Right lobe of liver (tissue), 4 donors: Measurements from ENCODE around the gene LCP1.

ENCODE experiments used
- CTCF ChIP-seq, 4 donors: fragments of 200-600 bp in 3 of 4; fragments of 450-650 bp in 1 of 4; IDR thresholded peaks; one replicate each; pipeline versions ENCODE4 v1.5.1 to v1.8.0; 2016 to 2022; ENCODE audit warnings: antibody characterized with exemption in 4 of 4, mild to moderate bottlenecking in 2 of 4
- POLR2A ChIP-seq: fragments of 450-650 bp; IDR thresholded peaks from one replicate; pipeline ENCODE4 v1.6.1; 2017; ENCODE audit warnings: antibody characterized with exemption, mild to moderate bottlenecking
- donor health status: DM: no; HTN: no; CAD: no.
- donor health status: DM: no; HTN: no; CAD: no.
- donor health status: DM: no; HTN: yes; CAD: no.

DNA sequence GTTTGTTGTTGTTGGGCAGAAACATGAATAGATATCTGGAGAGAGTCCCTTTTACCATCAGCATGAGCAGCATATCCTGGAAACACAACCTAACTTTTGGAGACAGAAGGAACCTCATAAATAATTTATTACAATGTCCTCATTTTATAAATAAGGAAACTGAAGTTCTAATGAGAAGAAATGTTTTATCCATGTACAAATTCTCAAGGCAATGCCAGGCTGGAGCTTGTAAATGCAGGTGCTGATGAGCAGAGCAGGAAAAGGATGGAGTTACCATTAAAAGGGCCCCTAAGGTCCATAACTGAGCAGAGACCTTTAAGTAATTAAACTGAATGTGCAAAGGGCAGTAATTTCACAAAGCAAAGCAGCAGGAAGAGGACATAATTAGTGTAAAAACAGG lies 17.3 kb downstream of the LCP1 start:
- TF ChIP-seq CTCF (IDR thresholded peaks at IDR 0.05), result no peak
- no peak for TF ChIP-seq POLR2A
